ENCODE data around the gene UROC1.

The UROC1 gene

DNA sequence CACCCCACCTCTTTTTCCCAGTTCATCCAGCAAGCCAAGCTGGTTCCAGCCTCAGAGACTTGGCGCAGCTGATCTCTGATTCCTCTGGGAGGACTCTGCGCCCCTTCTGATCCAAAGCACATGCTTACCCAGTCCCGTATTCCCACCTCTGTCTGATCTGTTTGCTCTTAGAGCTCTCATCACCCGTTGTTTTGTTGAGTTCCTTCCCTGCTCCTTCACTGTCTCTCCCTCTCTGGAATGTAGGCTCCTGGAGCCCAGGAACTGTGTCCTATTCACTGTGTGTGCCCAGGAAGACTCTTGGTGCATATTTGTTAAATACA lies 40.6 kb downstream of the UROC1 start:
- DNase-seq = no peak

DNA sequence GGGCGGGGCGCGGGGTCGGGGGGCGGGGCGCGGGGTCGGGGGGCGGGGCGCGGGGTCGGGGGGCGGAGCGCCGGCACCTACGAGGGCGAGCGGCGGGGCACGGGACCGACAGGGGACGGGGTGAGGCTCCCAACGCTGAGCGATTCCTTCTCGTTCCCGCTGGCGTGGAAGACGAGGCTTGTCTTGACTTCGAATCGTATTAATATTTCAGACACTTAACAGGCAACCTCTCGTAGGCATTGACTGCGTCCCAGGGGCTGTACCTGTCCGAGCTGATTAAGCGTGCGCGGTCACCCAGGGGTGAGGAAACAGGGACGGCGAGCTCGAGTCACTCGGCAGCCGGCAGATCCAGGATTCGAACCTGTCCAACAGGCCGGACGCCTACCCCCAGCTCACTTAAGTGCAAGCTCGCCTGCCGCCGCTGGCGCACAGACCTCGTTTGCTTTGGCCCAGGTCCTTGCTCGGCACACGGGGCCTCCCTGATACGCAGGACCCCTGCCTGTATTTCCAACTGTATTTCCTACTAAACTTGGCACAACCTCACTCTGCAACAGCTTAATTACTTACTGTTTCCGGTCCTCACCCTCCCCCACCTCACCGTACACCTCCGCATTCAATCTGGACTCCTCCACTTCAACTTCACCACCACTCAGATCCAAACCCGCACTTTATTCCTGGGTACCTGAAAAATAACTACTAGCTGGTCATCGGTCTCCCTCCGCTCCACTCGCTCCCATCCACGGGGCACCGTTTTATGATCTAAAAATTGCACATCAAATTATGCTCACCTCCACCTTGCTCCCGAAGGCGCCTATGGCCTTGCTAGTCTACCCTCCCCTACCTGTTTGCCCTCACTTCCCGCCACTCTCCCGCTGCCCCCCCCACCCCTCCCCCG lies 41.2 kb downstream of the UROC1 start:
- DNase-seq = no peak

DNA sequence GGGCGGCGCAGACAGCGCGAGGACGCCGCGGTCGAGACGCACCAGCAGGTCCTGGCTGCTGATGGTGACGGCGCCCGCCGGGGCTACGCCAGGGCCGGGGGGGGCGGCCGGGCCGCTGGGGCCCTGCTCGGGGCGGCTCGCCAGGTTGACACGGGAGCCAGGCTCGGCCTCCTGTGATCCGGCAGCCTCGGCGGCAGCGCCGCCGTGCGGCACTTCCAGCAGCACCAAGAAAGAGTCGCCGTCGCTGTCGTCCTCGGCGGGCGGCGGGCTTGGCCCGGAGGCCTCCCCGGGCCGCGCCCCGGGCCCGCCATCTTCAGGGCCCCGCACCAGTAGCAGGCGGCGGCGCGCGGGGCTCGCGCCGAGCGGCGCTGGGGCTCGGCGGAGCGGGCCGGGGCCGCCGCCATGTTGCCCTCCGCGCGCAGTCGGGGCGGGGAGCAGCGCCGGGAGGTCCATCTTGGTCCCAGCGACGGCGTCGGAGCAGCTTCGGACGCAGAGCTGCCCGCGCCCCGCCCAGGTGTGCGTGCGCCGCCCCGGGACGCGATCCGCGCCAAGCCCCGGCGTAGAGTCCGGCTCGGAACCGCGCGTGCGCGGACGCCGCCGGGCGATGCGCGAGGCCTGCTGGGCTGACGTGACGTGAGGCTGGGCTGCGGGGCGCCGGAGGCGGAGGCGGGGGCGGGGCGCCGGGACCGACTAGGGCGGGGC lies 42.0 kb downstream of the UROC1 start, which contains the start of gene ZXDC:
Gene ZXDC, minus strand, starts transcription at position 479 of the 702 bp plus-strand sequence. Its CDS starts 26 bp downstream, at position 453.
- peak; percentile 97 for DNase-seq

DNA sequence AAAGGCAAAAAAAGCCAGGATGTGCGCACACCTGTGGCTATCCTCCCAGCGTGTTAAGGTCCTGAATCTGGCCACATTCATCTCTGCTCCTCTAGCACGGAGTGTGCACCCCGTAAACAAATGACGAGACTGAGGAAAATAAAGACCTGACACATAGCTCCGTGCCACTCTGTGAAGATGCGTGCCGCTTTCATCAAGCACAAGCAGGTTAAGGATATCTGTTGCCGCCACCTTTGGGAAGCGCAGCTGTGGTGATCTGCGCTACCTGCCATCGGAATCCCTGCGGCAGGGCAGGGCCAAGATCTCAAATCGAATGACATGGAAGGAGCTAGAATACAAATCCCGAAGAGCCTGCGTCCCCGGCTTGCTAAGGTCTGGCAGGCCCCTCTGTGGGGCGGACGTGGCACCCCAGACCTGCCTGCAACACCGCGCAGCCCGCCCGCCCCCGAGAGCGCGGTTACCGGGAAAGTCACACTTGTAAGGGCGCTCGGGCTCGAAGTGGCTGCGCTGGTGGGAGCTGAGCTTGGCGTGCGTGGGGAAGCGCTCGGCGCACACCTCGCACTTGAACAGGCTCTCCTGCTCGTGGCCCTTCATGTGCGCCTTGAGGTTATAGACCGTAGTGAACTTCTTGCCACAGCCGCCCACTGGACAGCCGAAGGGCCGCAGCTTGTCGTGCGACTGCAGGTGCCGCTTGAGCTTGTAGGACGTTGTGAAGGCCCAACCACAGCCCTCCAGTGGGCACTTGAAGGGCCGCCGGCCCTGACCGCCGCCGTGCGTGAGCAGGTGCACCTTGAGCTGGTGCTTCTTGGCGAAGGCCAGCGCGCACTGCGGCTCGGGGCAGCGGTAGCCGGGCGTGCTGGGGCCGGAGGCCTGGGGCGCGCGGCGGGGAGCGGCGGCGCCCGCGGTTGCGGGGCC lies 42.8 kb downstream of the UROC1 start:
- DNase-seq = peak; percentile 41

DNA sequence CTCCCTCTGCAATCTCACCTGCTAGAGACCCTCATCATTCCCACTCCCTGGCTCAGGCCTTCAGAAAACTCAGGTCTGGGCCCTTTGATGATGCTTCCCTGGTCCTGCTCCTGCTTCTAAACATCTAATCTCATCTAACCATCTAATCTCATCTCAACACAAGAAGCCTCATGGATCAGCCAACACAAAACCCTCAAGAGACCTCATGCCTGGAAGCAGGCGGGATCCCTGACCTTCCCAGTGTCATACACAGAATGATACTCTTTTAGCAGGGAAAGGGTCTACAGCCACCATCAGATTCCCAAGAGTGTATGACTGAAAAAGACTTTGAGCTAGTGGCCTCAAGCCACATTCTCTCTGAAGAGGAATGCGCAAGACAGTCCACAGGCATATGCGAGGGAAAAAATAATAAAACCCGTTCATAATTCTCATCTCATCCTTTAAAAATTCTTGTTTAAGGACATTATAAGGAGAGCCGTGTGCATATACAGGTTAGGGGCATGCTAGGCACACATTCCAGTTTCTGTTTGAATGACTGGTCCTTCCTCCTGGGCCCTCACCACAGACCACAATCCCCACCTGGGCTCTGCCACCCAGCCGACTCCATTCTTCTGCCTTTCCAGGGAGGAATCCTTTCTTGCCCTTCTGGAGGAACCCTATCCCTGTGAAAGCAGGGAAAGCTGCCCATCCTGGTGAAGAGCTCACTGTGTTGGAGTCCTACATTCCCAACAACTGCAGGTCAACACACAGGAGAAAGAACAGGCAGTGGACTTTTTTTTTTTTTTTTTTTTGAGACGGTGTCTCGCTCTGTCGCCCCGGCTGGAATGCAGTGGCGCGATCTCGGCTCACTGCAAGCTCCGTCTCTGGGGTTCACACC lies 44.0 kb downstream of the UROC1 start:
- peak; percentile 46 for DNase-seq

DNA sequence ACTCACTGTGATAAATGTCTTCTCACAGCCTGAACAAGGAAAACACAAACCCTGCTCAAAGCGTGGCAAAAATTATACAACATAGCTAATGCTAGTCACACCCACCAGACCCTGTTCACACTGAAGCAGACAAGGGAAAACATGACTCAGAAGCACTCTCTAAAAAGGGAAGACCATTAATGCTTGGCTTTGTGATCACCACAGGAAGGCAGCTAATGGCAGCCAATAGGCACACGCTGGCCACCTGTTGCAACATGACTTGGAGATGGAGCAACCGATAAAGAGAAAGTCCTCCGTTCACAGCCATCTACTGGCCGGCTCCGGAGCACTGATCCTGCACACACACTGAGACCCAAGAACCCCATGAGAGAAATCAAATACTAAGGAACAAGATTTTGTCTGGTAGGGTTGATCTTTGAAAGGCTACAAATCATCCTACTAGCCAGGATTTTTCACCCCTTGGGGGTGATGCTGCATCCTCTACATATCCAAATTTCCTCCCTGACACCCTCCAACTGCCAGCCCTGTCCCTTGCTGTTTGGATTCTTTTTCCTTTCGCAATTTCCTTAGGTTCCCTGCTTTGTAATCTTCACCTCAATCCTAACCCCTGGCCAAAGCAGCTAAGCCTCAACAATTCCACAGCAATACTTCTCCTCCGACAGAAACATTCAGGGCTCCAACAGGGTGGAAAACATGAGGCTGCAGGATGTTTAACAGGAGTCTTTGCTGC lies 45.1 kb downstream of the UROC1 start:
- peak; percentile 53 for DNase-seq

DNA sequence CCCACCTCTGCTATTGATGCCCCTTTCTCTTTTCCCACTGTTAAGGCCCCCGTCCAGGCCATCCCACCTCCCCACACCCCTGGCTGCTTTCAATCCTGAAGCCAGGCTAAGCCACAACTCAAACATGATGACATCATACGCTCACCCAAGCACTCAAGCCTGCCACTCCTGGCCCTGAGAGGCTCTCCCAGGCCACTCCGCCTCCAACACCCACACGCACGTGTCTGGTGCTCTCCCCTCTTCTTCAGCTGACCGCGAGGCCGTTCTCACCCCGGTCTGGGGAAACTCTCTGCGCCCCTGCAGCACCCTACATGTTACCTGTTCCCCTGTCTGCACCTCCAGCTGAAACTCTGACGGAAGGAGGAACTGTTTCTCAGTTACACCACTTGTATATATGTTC lies 48.1 kb downstream of the UROC1 start:
- DNase-seq = no peak

DNA sequence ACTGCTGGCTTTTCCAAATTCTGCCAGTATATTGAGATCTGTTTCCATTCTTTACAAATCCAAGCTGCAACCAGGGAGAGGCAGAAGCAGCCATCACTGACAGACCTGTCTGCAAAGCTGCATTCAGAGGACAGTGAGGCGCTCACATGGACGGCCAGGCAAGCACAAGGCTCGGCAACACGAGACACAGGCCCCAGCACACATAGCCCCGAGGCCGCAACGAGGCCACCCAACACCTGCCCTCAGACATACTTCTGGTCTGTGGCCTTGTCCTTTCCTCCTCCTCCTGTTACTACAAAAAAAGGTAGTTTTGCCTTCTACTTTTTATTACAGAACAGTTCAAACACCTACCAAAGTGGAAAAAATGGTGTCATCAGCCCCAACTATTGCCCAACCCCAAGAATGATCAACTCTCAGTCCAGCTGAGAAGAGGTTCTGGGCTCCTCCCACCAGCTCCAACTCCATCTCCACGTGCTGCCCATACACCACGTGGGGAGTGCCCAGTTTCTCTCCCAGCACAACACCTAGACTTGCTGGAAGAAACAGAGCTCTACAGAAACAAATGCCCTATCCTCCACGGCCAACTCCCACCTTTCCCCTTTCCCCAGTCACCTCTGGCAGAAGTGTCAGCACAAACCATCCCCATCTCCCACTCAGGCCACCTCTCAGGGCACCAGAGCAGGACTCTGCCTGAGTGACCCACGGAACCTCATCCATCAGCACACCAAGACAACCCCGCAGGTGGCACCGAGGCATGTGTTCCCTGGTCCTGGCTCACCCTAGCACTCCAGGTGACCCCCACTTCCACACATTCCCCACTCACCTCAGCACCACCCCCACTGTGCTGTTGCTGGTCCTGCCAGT lies 49.3 kb downstream of the UROC1 start:
- DNase-seq = no peak

DNA sequence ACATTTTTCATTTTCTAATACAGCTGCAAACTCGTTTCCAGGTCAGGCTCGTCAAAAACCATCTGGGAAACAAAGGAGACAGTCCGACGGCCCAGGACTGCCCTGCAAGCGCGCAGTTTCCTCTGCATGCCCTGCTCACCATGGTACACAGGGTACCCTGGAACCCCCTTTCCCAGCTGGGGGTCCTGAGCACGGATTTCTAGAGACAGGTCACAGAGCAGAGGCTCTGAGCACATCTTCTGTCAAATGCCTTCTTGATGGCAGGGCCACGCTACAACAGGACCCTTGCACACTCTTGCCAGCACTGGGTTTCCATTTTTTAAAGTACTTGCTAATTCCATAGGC lies 50.0 kb downstream of the UROC1 start:
- DNase-seq = no peak

DNA sequence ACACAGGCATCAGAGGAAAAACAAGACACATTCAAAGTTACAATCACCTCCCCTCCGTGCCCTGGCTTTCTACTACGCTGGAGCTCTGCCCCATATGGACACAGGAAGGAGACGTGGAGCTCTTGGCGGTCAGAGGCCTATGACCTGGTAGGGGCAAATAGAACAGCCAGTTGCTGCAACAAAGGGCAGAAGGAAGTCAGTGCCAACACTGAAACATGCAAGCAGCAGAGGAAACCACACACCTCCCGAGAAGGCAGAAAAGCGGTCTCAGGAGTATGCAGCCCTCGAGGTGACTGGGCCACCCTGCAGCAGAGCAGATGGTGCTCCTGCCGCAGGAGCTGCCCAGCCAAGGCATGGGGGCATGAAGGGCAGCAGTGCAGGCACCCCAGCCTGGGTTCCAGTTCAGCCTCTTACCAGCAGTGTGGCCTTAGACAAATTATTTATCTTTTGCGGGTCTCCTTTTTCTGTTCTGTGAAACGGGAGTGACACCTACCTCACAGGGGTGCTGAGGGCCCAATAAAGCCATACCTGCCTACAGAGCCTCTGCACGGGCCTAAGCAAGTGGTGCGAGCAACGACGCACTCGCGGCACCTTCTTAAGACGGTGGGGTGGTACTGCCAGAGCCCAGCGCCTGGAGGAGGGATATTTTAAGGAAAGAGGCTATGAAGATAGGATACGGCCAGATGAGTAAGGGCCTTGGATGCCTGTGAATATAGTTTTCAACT lies 50.5 kb downstream of the UROC1 start:
- DNase-seq = no peak

DNA sequence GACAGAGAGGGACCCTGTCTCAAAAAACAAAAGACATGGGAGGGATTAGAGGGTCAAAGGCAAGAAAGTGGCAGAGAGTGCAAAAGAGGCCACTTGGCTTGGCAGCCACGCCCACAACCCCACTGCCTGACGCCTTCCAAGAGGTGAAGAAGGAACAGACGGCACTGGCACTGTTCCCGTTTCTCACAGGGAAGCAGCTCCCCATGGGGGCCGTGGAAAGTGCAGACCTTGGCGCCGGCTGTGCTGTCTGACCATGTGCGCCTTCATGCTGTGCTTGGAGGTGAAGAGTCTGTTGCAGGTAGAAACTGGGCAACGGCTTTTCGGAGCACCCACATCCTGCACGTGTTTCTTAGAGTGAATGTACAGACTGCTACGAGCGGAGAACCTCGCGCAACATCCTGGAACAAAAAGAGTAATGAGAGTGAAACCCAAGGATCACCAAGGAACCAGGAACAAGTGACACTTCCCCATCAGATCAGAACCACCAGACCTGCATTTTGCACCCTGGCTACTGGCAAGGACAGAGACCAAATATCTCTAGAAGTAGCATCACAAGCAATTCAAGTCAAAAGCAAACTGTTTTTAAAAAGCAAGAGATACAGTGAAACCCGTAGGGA lies 51.5 kb downstream of the UROC1 start:
- DNase-seq = no peak

DNA sequence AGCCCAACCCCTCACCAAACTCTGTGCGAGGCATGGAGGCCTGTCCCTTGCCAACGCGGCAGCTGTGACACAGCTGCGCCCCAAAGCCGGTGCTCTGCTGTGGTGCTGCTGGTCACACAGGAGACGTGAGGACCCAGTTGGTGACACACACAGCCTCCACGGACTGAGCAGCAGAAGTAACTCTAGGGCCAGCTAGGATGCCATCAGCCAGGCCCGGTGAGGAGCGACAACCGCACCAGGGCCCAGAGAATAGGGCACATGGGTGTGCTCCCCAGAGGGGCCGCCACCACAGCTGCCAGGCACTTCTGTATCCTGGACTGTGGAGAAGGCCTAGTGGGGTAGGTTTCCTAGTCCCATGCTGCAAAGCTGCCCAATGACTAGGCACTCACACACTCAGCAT lies 52.6 kb downstream of the UROC1 start:
- no peak for DNase-seq

DNA sequence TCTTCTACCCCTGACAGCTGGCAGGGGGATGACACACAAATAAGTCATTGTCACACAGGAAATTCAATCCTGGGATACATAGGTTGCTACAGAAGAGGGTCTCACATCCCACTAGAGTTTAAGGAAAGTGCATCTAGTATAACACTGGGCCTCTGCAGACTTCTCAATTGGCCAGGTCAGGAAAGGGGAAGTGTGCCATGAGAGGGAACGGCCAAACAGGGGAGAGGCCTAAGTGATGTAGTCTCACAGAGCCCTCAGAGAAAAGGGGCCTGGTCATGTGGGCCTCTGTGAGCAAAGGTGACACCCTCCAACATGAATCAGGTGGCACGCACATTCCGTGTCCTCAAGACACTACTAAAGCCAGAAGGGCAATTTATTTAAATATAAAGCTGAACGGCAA lies 53.1 kb downstream of the UROC1 start:
- no peak for DNase-seq

DNA sequence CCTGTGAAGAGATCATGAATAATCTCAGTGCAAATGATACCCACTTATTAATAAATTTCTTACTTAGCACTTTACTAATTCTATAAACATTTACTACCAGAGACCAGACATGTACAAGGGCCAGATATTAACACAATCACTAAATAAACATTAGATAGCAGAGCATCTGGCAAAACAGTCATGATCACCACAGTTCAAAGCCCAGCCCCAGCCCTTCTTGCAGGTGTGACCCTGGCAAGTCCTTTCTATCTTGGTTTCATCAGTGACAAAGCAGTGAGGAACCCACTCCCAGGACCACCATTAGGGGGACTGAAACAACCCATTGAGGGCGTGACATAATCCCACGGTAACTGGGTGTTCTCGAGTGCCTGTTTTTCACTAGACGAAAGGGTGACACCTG lies 53.5 kb downstream of the UROC1 start:
- DNase-seq = no peak

DNA sequence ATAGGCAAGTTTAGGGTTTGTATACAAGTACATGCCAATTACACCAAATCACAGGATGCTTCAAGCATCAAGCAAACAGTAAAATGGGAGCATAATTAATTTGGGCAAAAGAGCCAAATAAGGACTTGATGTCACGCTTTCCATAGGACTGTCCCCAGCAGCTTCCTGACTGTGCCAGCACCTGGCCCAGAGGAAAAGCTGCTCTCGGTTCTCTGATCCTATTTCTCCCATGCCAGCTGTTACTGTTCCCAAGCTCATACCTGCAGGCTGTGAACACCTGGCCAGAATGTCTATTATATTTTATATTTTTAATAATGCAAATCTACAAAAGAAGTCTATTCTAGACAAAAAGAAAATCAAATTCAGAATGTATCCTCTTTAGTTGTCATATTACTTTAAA lies 54.1 kb downstream of the UROC1 start:
- no peak for DNase-seq

DNA sequence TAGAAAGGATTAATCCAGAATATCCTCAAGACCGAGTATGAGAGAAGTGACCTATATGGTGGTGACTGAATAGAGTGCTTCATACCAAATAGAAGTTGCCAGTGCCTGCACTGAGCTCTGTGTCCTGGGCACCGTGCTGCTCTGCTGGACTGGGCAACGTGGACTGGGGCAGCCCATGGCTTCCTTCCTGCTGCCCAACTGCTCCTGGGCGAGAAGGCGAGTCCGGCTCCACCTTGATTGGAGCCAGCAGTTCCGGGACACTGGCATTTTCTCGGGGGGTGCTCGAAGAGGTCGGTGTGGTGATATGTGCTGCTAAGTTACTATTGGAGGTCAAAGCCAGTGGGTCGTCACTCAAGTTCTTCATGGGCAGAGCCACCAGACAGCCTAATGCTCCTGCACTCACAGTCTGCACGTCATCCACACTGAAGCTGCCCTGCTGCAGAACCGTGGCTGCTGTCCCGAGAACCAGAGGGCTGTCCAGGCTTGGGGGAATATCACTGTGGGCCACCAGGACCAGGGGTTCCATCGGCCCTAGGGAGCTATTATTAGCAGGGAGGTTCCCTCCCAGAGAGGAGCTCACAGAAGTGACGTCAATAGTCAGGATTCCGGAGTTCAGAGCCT lies 56.0 kb downstream of the UROC1 start:
- no peak for DNase-seq

DNA sequence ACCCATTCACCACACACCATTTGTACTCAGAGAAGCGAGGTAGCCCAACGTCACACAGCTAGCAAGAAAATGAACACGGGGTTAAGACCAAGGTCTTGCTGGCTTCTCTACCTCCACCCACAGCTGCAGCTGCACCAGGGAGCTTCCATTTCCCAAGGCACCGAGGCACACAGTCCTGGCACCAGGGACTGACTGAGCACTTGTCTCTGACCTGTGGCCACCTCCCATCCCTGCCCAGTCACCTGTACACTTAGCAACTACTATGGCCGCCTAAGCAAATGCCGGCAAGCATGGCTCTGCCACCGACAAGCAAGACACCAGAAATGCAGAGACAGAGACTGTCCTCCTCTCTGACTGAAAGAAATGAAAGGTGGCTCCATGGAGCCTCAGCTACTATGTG lies 57.2 kb downstream of the UROC1 start:
- no peak for DNase-seq

DNA sequence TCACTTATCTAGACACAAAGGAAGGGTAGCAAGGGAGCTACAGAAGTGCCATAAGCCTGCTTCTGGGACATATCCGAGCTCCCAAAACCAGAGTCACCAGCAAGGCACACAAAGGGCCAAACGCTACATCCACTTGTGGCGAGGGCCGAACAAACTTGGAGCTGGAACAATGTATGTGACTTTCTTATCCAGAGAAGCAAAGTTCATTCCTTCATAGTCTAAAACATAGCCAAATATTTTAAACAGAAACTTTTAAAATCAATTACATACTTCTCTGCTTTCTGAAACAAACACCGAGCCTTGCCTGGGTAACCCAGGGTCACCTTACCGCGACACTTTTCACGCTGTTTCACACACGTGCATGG lies 57.8 kb downstream of the UROC1 start:
- no peak for DNase-seq

DNA sequence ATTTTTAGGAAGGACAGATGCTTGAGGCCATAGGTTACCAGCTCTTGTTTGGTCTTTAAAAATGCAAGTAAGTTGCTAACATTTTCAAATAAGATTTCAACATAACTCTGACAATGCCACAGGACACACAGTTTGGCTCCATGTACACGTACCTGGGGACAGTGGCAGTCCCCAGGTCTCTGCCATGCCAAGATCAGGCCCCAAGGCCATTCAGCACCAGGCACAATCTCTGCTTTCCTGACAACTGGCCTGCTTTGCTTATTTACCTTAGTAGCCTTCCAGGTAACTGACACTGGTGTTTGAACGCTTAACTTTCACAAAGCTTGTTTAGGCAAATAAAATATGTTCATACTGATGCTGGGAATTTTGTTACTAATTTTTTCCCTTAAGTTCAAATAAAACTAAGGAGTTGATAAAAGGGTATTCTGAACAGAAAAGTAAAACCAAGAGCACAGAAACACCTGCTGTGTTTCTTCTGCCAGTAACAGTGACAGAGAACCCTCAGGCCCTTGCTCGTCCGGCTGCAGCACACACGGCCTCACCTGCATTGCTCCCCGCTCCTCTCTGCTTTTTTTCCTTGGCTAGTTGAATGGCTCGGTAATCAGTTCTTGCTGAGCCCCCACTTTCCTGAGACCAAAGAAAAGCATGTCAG lies 58.3 kb downstream of the UROC1 start:
- no peak for DNase-seq

All from activated CD4-positive, alpha-beta T cell treated with anti-CD3 and anti-CD28 coated beads, Interleukin-10, Interleukin-2, amounts not matched to agents 100 ng/mL and 50 ng/mL, durations not matched to agents 16 hours and 8 hours (primary cell).